NCI-H2107 (cell line): ENCODE results near the gene GPS2.

Experiments used
- DNase-seq: peaks from one replicate; lab custom pipeline; 2025; lab: John Stamatoyannopoulos, UW

GPS2 gene

DNA sequence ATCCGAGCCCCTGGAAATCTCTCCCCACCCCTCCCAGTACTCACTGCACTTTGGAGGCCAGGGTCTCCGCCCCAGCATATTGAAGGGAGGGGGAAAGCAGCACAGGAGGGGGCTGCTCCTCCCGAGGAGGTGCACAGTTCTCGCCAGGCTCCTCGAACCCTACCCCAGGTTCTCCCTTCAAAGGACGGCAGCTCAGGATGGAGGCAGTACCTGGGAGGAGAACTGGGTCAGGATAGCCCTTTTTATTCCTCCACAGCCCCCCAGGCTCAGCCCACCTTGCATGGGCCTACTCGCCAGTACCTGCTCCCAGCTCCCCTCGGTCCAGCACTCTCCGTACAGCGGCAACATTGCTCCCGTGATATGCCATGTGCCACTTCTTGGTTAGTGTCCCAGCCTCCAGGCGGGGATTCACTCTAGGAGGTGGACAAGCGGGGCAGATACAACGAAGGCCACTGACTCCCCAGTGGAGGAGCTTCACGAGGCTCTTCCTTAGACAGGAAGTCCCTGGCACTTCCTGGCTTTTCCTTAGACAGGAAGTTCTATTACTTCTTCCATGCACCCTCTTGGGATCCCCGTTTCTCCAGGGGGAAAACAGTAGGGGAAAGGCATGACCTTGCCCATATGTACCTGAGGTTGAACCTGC is 2.1 kb upstream of the GPS2 start:
- DNase-seq = no peak

DNA sequence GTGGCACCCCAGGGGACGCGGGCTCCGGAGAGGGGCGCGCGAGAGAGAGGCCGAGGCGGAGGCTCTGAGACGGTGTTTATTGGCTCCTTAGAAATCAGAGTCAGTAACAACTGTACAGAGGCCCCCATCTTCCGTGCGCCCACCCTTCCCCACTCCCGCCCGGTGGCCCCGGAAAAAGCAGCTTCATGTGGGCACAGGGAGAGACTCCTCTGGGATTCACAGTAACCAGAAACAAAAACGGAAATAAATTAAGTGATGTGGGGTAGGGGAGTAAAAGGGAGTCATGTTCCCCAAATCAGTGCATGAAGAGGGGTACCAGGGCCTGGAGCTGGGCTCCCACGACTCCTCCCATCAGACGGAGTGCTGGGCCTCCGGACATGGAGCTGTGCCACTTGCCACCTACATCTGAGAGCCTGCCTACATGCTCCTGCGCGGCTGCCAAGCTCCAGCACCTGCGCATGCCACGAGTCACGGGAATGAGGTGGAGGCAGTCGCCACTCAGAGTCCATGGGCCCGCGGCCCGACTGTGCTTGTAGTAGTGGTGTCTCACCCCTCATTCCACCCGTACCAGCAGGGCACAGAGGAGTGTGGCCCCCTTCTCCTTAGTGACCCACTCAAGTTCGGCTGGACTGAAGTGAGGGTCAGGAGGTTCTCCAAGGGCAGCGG is 543 bp upstream of the GPS2 start:
- no peak for DNase-seq

DNA sequence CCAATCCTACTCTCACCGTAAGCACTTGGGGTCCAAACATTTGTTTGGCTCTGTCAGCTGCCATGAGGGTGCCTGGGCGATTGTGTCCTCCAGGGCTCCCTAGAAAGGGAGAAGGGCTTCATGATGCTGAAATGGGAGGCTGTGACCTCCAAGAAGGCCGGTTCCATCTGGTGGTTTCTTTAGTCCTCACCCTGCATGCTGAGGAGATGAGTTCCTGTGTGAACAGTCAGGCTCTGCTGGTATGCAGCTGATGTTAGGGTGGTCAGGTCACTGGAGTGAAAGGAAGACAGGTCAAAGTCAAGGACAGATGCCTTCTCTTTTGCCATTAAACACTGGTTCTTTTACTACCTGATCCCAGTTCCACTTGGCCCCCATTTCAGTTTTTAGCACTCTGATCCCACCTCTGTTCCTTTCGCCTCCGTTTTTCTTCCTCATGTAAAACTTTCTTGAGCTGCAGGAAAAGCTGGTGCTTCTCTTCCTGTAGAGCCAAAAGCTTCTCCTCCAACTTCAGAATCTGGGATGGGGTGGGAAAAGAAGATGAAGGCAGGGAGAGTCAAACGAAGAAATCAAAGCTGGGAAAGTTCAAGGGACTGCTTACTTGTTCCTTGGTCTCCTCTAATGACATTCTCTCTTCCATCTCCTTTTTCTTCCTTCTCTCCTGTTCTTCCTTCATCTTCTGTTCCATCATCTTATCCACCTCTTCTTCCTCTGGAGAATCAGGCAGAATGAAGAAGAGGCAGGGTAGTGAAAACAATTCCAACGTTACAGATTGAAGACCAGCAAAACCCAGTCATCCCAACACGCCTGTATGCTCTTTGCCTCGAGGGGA is 1.1 kb downstream of the GPS2 start:
- no peak for DNase-seq

DNA sequence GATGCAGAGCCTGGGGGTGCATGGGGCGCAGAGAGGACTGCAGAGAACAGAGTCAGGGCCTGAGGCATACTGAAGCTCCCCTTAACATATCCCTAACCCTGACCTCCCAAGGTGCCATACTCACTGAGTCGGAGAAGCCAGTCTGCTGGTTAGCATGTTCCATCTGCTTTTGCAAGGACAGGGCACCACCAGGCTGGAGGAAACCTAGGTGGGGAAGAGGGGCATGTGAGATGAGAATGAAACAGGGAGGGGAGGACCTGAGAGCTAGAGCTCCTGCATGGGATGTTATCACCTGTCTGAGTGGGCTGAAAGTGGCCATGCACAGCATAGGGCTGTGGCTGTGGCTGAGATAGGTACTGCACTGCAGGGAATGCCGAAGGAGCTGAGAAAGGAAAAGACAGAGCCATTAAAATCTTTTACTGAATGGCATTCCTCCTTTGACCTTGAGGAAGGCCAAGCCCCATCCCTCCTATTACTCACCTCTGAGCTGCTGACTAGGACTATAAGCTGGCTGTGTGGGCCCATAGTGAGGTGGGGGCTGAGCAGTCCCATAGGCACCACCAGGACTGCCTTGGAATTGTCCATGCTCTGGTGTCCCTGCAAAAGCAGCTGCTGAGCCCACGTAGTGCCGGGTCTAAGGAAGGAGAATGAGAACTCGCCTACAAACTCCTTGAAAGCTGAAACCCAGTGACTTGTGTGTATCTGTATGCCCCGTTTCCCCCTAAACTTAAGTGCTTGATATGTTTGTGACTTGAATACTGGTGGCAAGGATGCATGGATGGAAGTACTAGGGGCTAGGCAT is 1.9 kb downstream of the GPS2 start:
- no peak for DNase-seq

DNA sequence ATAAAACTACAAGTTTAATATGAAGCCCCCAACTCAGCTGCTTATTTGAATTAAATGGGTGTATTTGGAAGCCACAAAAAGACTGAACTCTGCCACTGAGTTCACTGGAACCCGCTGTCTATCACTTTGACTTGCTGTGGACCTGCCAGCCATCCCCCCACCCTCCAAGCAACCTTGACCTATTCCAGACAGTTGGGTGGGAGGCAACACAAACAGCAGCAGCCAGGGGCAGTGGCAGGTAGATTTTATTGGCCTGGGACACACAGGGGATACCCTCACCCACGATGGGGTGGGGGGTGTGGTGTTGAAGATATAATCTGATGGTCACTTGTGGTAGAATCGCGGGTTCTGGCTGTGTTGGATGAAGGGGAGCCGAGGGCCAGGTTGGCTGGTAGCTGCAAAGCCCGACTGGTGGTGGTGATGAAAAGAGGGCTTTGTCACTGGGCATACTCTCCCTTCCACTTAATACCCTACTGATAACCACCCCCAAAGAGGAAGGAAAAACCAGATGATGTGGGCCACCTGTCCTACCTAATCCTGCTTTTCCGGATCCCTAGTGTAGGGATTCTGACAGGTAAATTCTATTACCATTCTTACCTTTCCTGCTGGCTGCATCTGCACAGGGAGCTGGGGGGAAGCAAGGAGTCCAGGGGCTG is 2.6 kb downstream of the GPS2 start:
- no peak for DNase-seq

DNA sequence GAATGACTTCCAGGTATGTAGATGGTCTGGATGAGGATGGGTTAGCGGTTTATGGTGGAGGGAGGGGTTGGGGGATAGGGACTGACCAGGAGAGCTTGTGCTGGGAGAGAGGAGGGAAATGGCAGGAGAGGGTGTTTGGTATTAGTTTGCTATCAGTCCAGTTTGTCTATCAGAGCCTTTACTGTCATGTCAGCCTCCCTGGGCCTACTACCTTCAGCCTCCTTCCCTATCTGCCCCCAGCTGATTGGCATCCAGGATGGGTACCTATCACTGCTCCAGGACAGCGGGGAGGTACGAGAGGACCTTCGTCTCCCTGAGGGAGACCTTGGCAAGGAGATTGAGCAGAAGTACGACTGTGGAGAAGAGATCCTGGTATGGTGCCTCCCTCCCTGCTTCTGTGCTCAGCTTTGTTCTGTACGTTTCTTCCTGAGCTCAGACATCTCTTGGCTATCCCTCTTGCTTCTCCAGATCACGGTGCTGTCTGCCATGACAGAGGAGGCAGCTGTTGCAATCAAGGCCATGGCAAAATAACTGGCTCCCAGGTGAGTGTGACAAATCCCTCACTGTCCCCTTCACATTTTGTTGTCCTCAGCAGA is 4.0 kb downstream of the GPS2 start:
- no peak for DNase-seq

DNA sequence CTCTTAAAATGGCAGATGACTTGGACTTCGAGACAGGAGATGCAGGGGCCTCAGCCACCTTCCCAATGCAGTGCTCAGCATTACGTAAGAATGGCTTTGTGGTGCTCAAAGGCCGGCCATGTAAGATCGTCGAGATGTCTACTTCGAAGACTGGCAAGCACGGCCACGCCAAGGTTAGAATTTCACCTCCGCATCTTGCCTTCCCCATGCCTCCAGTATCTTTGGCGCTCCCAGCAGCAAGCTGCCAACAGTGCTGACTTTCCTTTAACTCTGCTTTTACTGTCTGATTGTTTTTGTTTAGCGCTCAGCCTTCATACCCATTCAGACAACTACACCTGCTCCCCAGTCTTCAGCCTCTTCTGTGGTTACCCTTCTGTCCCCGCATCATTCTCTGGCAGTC is 5.5 kb downstream of the GPS2 start:
- DNase-seq = no peak

DNA sequence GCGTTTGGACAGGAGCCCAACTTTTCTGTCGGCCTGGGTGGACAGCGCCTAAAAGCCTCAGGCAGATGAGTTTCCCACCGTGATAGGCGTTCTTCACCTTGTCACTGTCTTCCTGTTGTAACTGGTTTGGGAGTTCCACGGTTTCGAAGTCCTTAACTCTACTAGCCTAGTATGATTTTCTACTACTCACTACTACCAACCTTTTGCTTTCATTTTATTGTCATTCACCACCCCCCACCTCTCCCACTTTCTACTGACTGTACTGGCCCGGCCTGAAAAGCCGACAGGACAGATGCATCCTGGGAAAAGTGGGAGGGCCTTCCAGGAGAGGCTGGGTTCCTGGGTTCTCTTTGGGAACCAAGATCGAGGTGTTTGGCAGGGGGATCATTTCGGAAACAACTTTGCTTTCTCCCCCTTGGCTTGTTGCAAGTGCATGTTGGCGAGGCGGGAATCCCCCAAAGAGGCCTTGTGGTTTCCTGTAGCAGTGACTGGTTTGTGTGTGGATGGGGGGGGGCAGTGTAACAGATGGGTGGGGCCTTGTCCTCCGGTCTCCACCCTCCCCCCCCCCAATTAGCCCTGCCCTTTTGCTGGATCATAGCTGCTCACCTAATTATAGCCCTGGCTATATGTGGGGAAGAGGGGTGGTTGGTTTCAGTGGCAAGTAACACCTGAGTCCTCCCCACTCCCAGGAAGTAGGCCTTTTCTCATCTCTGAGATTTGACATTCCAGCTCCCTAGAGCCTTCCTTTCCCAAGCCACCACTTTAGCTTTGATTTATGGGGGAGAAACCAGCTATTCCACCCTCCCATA is 6.3 kb downstream of the GPS2 start:
- DNase-seq = peak; percentile 28

DNA sequence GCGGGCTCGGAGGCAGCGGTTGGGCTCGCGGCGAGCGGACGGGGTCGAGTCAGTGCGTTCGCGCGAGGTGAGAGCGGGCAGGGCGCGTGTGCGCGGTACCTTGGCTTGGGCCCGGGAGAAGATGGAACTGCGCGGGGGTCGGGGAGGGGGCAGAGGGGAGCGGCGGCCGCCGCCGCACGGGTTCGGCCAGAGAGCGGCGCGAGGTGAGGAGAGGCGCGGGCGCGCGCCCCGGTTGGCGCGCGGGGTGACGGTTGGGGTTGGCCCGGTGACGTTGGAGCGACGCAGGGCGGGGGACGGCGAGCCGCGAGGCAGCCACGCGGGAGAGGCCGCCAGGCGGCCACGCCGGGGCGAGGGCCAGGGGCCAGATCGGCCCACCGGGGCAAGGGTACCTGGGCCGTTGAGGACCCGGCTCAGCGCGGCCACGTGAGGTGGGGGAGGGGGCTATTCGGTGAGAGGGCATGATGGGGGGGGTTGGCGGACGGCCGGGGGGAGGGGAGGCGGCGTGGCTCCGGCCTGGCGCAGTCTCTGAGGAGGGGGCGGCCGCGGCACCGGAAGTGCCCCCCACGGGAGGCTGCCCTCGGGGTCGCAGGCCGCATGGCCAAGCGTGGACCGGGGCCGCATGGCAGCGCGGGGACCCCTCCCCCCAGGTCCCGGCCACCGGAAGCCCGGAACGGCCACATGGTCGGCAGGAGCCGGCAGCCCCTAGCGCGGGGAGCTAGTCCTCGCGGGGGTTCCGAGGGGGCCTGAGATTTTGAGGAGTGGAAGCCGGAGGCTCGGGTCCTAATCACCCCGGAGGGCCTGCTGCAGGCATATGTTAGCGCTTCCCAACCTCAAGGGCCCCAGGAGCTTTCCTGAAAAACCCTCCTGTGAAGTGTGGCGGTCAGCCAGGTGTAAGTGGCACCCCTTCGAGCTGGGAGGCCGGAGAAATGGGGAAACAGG is 7.2 kb downstream of the GPS2 start:
- DNase-seq = no peak

DNA sequence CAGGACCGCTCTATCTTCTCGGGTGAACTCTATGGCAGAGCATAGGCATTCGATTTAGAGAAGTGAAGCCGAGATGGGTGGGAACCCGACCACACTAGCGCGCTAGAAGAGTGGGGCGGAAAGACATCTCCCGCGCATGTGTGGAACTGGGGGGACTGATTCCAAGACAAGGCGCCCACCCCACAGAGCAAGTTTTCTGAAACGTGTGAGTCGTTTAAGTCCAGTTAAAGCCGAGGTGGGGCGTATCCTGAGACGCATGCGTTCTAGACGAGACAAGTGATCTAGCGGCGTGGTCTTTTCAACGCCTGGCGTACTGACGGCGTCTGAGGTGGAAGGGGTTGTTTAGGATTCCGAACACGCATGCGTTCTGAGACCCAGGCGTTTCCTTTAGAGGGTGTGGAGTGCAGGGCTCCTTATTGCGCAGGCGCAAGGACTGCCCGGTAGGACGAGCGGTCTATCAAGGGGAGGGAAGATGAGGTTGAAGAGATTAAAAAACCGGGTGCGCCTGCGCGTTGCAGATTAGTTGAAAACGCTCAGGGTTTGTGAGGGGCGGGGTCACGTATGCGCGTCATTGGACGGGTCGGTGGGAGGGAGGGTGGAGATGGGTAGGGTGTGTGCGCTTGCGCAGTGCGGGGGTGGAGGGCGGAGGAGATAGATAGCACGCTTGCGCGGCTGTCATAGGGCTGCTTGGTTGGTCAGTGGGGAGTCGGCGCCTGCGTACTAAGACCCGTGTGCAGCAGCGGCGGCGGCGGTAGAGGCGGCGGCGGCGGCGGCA is 8.1 kb downstream of the GPS2 start, which contains the start of gene EIF5A:
EIF5A (plus strand) TSS at position 718 of the 775 bp plus-strand sequence. CDS start 2,008 bp downstream, outside the sequence.
- DNase-seq = peak; percentile 95

DNA sequence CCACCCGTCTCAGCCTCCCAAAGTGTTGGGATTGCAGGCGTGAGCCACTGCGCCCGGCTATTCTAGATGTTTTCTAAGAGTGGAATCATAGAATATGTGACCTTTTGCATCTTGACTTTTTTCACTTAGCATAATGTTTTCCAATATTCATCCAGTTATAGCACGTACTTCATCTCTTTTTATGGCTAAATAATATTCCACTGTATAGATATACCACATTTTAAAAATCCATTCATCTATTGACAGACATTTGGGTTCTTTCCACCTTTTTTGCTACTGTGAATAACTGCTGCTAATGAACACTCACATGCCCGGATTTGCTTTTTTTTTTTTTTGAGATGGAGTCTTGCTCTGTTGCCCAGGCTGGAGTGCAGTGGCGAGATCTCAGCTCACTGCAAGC is 11.0 kb downstream of the GPS2 start:
- no peak for DNase-seq

DNA sequence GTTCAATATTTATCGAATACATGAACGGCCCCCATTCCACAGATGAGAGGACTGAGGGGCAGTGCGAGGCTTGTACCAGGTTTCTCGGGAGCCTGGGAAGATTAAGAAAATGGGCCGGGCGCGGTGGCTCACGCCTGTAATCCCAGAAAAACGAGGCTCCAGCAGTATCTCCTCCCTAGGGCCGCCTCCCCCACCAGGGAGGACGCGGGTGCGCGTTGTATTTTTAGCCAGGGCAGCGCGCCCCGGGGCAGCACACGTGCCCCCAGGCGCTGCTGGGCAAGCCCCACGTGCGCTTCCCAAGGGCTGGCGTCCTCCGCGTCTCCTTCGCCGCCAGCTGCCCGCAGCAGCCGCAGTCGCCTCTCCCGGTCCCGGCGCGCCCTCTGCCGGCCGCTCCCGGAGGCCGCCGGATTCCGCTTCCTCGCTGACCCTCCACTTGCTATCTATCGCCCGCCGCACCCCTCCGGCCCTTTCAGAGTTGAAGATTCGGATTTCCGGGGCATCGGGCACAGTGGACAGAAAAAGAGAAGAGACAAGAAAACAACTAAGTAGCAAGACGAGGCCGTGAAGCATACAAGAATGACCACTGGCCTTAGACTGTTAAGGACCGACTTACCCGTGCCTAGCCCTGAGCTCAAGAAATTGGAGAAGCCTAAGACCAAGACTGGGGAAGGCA is 18.8 kb downstream of the GPS2 start:
- DNase-seq = peak; percentile 45

DNA sequence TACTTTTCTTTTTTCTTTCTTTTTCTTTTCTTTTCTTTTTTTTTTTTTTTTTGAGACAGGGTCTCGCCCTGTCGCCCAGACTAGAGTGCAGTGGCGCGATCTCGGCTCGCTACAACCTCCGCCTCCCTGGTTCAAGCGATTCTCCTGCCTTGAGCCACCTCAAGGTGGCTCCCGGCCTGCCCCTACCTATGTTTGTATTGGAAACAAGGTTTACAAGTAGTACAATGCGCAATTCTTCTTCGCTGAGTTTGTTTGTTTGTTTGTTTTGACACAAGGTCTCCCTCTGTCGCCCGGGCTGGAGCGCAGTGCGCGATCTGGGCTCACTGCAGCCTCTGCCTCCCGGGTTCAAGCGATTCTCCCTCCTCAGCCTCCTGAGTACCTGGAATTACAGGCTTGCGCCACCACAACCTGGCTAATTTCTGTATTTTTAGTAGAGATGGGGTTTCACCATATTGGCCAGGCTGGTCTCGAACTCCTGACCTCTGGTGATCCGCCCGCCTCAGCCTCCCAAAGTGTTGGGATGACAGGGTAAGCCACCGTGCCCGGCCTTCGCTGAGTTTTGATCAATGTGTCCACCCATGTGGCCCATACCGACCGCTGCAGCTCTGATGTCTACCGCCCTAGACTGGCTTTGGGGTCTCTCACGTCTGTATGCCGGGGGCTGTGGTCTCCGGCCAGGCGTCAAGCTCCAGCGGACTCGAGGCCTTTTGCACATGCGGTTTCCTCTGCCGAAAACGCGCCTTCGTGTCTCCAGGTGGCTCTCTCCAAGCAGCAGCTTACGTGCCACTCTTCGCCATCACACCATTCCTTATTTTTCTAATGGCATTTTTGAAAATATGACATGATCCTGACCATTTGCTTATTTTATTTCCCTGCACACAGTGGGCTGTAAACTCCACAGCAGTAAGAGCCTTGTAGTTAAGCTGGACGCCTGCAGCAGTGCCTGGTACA is 19.7 kb downstream of the GPS2 start:
- no peak for DNase-seq

DNA sequence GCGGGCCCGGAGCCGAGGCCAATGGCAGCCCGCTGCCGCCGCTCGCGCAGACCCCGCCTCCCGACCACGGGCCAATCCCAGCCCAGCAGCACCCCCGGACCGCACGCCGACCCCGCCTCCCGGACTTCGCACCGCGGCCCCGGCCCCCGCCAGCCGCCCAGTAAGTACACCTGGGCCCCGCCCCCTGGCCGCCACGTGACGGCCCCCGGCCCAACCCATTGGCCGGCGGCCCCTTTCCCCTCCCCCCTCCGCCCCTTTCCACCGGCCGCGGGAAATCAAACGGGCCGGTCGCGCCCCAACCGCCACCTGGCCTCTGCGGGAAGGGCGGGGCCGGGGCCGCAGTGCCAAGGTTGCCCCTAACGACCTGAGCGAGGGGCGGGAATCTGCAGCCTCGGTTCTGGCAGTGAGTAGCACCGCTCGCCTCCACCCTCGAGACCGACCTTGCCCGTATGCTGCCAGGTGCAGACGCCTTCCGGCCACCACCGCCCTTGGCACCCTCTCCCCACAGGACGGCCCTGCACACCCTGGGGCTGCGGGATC is 20.5 kb downstream of the GPS2 start, which contains the start of gene YBX2:
YBX2 (minus strand) TSS at position 26 of the 540 bp plus-strand sequence. CDS start 139 bp downstream, outside the sequence.
- peak; percentile 5 for DNase-seq

DNA sequence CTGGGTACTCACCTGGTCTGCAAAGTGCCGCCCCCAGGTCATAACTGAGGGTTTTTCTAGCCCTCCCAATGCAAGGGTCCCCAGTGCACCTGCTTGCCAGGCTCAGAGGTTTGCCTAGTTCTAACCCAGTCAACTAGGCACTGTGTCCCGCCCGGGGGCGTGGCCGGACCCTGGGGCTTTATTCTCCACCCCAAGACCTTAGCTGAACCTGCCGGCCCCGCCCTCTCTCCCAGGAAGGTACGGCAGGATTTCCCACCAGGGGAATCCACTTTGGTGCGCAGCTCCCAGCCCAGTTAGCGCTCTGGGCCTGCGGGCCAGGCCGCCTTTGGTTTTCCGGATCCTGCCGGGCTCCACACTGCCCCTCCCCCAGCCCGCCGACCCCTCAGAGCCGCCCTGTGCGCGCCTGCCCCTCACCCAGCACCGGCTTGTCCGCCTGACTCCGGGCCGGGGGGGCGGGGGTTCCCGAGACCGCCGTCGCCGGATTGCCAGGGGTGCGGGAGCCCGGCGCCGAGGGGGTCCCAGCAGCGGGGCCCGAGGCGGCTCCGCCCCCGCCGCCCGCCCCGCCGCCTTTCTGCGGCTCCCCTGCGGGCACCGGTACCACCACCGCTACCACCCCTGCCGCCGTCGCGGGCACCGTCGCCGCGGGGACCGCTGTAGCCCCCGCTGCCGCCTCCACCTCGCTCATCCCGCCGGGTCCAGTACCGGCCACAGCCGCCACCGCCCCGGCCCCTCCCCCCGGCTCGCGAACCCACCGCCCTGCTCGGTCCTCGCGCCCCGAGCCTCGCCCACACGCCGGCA is 21.1 kb downstream of the GPS2 start:
- no peak for DNase-seq
